ENCODE measurements around the gene GALNT1.

Gene GALNT1

GRCh38 chr18:35581546-35581897, at the start of gene GALNT1:
Gene GALNT1, plus strand, starts transcription at chr18:35581740. Its CDS starts 72,923 bp downstream, at chr18:35654663.
- Histone ChIP-seq H4K20me1 (ENCODE audit: insufficient read depth) (no peaks in the 10 kb centered on the region), H3K4me2 (peak within 1 kb of the TSS; percentile 88), H3K79me2 (ENCODE audit: insufficient read depth, low read depth) (peaks cover 31% of the 10 kb centered on the region; the same call in 1 of the 2 replicates), H2AFZ (ENCODE audit: low read depth) (peak within 1 kb of the TSS; percentile 84), H3K4me3 (IDR thresholded peaks at IDR 0.05; ENCODE audit: insufficient read depth, low read depth, low read length) (no peak within 1 kb of the TSS), H3K4me1 (ENCODE audit: low read depth, poor library complexity, severe bottlenecking) (peaks cover 39% of the 10 kb centered on the region), H3K27ac (peak within 1 kb of the TSS; percentile 70), H3K36me3 (ENCODE audit: insufficient read depth) (no peaks in the 10 kb centered on the region), H3K9ac (peak within 1 kb of the TSS; percentile 88), H3K27me3 (ENCODE audit: insufficient read depth, low read depth) (no peaks in the 10 kb centered on the region)
- TF ChIP-seq CTCF (conservative IDR thresholded peaks at IDR 0.05; ENCODE audit: low read depth, low read length): no peak

- no peak for TF ChIP-seq CTCF (conservative IDR thresholded peaks at IDR 0.05; ENCODE audit: low read depth, low read length)
These were observed 47.6 kb upstream of the GALNT1 start for GRCh38 chr18:35533916-35534405.

DNA sequence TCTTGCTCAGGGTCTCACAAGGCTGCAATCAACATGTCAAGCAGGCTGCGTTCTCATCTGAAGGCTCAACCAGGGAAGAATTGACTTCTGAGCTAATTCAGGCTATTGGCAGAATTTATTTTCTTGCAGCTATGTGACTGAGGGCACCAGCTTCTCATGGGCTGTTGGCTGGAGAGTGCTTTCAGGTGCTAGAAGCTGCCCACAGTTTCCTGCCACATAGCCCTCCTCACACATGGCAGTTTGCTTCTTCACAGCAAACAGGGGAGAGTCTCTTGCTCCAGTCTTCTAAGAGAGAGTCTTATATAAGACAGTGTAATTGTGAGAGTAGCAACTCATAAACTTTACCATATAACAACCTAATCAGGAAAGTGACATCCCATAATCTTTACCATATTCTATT, 46.2 kb upstream of the GALNT1 start:
- H4K20me1 ChIP-seq (ENCODE audit: insufficient read depth): no peaks in the 10 kb centered on the region
- H3K9ac ChIP-seq: no peak overlapping the region
- no peak for TF ChIP-seq CTCF (conservative IDR thresholded peaks at IDR 0.05; ENCODE audit: low read depth, low read length)
- H3K4me1 ChIP-seq (ENCODE audit: low read depth, poor library complexity, severe bottlenecking): no peaks in the 10 kb centered on the region
- no peak overlapping the region for H3K4me3 ChIP-seq (IDR thresholded peaks at IDR 0.05; ENCODE audit: insufficient read depth, low read depth, low read length)
- H2AFZ ChIP-seq (ENCODE audit: low read depth): no peak overlapping the region
- H3K4me2 ChIP-seq: no peak overlapping the region
- H3K27ac ChIP-seq: no peak overlapping the region
- H3K79me2 ChIP-seq (ENCODE audit: insufficient read depth, low read depth): no peaks in the 10 kb centered on the region
- no peaks in the 10 kb centered on the region for H3K36me3 ChIP-seq (ENCODE audit: insufficient read depth)
- H3K27me3 ChIP-seq (ENCODE audit: insufficient read depth, low read depth): no peaks in the 10 kb centered on the region

More at GRCh38 chr18:35533916-35534405, 47.6 kb upstream of the GALNT1 start:
- no peak overlapping the region for H3K9ac ChIP-seq
- H3K79me2 ChIP-seq (ENCODE audit: insufficient read depth, low read depth): no peaks in the 10 kb centered on the region
- H3K4me1 ChIP-seq (ENCODE audit: low read depth, poor library complexity, severe bottlenecking): no peaks in the 10 kb centered on the region
- H2AFZ ChIP-seq (ENCODE audit: low read depth): no peak overlapping the region
- no peaks in the 10 kb centered on the region for H3K27me3 ChIP-seq (ENCODE audit: insufficient read depth, low read depth)
- no peaks in the 10 kb centered on the region for H4K20me1 ChIP-seq (ENCODE audit: insufficient read depth)
- no peak overlapping the region for H3K4me2 ChIP-seq
- H3K36me3 ChIP-seq (ENCODE audit: insufficient read depth): no peaks in the 10 kb centered on the region
- H3K4me3 ChIP-seq (IDR thresholded peaks at IDR 0.05; ENCODE audit: insufficient read depth, low read depth, low read length): no peak overlapping the region
- H3K27ac ChIP-seq: no peak overlapping the region

DNA sequence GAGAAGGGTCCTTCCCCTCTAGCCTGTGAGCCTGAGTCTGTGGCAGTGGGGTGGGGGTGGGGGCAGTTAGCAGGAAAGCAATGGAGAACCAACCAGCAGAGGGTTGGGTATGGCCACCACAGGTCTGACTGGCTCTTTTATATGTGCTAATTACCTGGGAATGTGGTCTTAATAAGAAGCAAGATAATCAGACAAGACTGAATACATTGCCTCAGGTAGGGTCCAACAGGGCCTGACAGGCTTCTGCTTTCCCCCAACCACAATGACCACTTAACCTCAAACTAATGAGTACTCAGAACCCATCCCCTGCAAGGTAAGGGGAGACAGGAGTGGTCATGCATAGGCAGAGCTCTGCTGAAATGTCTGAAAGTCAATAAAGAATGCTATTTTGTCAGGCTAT, 39.2 kb upstream of the GALNT1 start:
- Histone ChIP-seq H2AFZ (ENCODE audit: low read depth) (no peak overlapping the region), H3K9ac (no peak overlapping the region), H3K36me3 (ENCODE audit: insufficient read depth) (no peaks in the 10 kb centered on the region), H4K20me1 (ENCODE audit: insufficient read depth) (no peaks in the 10 kb centered on the region), H3K4me2 (no peak overlapping the region), H3K79me2 (ENCODE audit: insufficient read depth, low read depth) (no peaks in the 10 kb centered on the region), H3K4me3 (IDR thresholded peaks at IDR 0.05; ENCODE audit: insufficient read depth, low read depth, low read length) (no peak overlapping the region), H3K27me3 (ENCODE audit: insufficient read depth, low read depth) (no peaks in the 10 kb centered on the region), H3K4me1 (ENCODE audit: low read depth, poor library complexity, severe bottlenecking) (no peaks in the 10 kb centered on the region), H3K27ac (no peak overlapping the region)
- TF ChIP-seq CTCF (conservative IDR thresholded peaks at IDR 0.05; ENCODE audit: low read depth, low read length): no peak

Measured in KMS-11 (cell line).